ENCODE data around the gene HPSE2.

The HPSE2 gene

GRCh38 chr10:99010286-99010685, 225.4 kb downstream of the HPSE2 start:
- TF ChIP-seq POLR2AphosphoS5 (IDR thresholded peaks at IDR 0.05; ENCODE audit: low read depth, low read length) (no peak), TAF1 (IDR thresholded peaks at IDR 0.05; ENCODE audit: borderline replicate concordance, insufficient read depth, low read length) (no peak), FOXP2 (optimal IDR thresholded peaks at IDR 0.05; ENCODE audit: borderline replicate concordance, extremely low read depth, extremely low read length, insufficient read depth) (no peak), SIN3A (IDR thresholded peaks at IDR 0.05; ENCODE audit: borderline replicate concordance, insufficient read depth, low read length) (no peak)
- TF ChIP-seq, protein P1, sequence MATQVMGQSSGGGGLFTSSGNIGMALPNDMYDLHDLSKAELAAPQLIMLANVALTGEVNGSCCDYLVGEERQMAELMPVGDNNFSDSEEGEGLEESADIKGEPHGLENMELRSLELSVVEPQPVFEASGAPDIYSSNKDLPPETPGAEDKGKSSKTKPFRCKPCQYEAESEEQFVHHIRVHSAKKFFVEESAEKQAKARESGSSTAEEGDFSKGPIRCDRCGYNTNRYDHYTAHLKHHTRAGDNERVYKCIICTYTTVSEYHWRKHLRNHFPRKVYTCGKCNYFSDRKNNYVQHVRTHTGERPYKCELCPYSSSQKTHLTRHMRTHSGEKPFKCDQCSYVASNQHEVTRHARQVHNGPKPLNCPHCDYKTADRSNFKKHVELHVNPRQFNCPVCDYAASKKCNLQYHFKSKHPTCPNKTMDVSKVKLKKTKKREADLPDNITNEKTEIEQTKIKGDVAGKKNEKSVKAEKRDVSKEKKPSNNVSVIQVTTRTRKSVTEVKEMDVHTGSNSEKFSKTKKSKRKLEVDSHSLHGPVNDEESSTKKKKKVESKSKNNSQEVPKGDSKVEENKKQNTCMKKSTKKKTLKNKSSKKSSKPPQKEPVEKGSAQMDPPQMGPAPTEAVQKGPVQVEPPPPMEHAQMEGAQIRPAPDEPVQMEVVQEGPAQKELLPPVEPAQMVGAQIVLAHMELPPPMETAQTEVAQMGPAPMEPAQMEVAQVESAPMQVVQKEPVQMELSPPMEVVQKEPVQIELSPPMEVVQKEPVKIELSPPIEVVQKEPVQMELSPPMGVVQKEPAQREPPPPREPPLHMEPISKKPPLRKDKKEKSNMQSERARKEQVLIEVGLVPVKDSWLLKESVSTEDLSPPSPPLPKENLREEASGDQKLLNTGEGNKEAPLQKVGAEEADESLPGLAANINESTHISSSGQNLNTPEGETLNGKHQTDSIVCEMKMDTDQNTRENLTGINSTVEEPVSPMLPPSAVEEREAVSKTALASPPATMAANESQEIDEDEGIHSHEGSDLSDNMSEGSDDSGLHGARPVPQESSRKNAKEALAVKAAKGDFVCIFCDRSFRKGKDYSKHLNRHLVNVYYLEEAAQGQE (IDR thresholded peaks at IDR 0.05; ENCODE audit: insufficient read depth in 1 of 2, low read depth in 2 of 2, low read length in 2 of 2), result no peak

- no peak for TF ChIP-seq POLR2AphosphoS5 (IDR thresholded peaks at IDR 0.05; ENCODE audit: low read depth, low read length)
- no peak for TF ChIP-seq TAF1 (IDR thresholded peaks at IDR 0.05; ENCODE audit: borderline replicate concordance, insufficient read depth, low read length)
- TF ChIP-seq, protein P1 (IDR thresholded peaks at IDR 0.05; ENCODE audit: insufficient read depth in 1 of 2, low read depth in 2 of 2, low read length in 2 of 2), result no peak
- TF ChIP-seq FOXP2 (optimal IDR thresholded peaks at IDR 0.05; ENCODE audit: borderline replicate concordance, extremely low read depth, extremely low read length, insufficient read depth), result no peak
- TF ChIP-seq SIN3A (IDR thresholded peaks at IDR 0.05; ENCODE audit: borderline replicate concordance, insufficient read depth, low read length), result no peak
These were observed 227.6 kb downstream of the HPSE2 start for GRCh38 chr10:99008054-99008453.

- TF ChIP-seq TAF1 (IDR thresholded peaks at IDR 0.05; ENCODE audit: borderline replicate concordance, insufficient read depth, low read length) (no peak), FOXP2 (optimal IDR thresholded peaks at IDR 0.05; ENCODE audit: borderline replicate concordance, extremely low read depth, extremely low read length, insufficient read depth) (no peak), POLR2AphosphoS5 (IDR thresholded peaks at IDR 0.05; ENCODE audit: low read depth, low read length) (no peak), SIN3A (IDR thresholded peaks at IDR 0.05; ENCODE audit: borderline replicate concordance, insufficient read depth, low read length) (no peak)
- TF ChIP-seq, protein P1 (IDR thresholded peaks at IDR 0.05; ENCODE audit: insufficient read depth in 1 of 2, low read depth in 2 of 2, low read length in 2 of 2), result no peak
These were observed 228.2 kb downstream of the HPSE2 start for GRCh38 chr10:99007457-99007856.

GRCh38 chr10:99005254-99005653, 230.4 kb downstream of the HPSE2 start:
- no peak for TF ChIP-seq TAF1 (IDR thresholded peaks at IDR 0.05; ENCODE audit: borderline replicate concordance, insufficient read depth, low read length)
- TF ChIP-seq, protein P1 (IDR thresholded peaks at IDR 0.05; ENCODE audit: insufficient read depth in 1 of 2, low read depth in 2 of 2, low read length in 2 of 2), result no peak

- TF ChIP-seq, protein P1 (IDR thresholded peaks at IDR 0.05; ENCODE audit: insufficient read depth in 1 of 2, low read depth in 2 of 2, low read length in 2 of 2), result no peak
- TF ChIP-seq POLR2AphosphoS5 (IDR thresholded peaks at IDR 0.05; ENCODE audit: low read depth, low read length) (no peak), TAF1 (IDR thresholded peaks at IDR 0.05; ENCODE audit: borderline replicate concordance, insufficient read depth, low read length) (no peak)
These were observed 230.9 kb downstream of the HPSE2 start for GRCh38 chr10:99004738-99005137.

Data from PFSK-1 (cell line).